Testis (tissue), 2 donors: ENCODE results near the gene CDK14.

Experiments used
- POLR2A ChIP-seq: fragments of 450-650 bp; IDR thresholded peaks from one replicate; pipeline ENCODE4 v1.6.1; 2017; ENCODE audit warnings: antibody characterized with exemption, mild to moderate bottlenecking, moderate library complexity
- TF ChIP-seq, protein P1 (sequence below), 3 experiments: fragments of 450-650 bp in 2 of 3; fragments of 200-600 bp in 1 of 3; sonication (generic) in 1 of 3; IDR thresholded peaks; one replicate each; pipeline ENCODE4 v1.5.1; 2016 to 2019; ENCODE audit warnings: antibody characterized with exemption in 3 of 3, mild to moderate bottlenecking in 2 of 3, moderate library complexity in 1 of 3

DNA sequence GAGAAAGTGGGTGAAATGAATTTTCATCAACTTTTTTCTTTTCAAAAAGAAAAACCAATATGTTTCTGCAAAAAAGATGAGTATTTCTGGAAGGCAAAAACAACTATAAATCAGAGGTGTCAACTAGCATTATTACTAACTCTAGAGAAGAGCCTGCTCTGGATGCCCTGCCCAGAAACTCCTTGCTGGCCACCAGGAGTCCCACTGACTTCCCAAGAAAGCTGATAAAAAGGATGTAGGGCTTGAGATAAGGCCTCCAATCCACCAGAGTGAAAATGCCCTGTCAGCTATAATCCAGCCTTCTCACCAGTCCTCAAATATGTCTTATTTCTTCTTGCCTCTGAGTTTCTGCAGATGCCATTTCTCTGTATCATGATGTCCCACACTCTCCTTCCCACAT, 651.4 kb downstream of the CDK14 start:
- no peak for TF ChIP-seq POLR2A
- TF ChIP-seq, protein P1, sequence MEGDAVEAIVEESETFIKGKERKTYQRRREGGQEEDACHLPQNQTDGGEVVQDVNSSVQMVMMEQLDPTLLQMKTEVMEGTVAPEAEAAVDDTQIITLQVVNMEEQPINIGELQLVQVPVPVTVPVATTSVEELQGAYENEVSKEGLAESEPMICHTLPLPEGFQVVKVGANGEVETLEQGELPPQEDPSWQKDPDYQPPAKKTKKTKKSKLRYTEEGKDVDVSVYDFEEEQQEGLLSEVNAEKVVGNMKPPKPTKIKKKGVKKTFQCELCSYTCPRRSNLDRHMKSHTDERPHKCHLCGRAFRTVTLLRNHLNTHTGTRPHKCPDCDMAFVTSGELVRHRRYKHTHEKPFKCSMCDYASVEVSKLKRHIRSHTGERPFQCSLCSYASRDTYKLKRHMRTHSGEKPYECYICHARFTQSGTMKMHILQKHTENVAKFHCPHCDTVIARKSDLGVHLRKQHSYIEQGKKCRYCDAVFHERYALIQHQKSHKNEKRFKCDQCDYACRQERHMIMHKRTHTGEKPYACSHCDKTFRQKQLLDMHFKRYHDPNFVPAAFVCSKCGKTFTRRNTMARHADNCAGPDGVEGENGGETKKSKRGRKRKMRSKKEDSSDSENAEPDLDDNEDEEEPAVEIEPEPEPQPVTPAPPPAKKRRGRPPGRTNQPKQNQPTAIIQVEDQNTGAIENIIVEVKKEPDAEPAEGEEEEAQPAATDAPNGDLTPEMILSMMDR (IDR thresholded peaks at IDR 0.05) = no peak
